IgD-negative memory B cell (primary cell): ENCODE measurements around the gene EPPIN. TPM values are rescaled to one million over a fixed set of nuclear protein-coding genes. Genes with fewer than 3 reads are reported as not detected.
"Not testable (repeated sequence)": the region's sequence is repeated elsewhere in the genome, so short reads cannot be mapped to it uniquely, and the experiment has no call there.

ENCODE experiments used
- H3K27ac Mint-ChIP-seq, 3 donors: one replicate each; pipeline ENCODE4 v1.8.0; 2020 to 2022; ENCODE audit warnings: mild to moderate bottlenecking in 3 of 3, mixed read lengths in 3 of 3, moderate library complexity in 1 of 3
- H3K27me3 Mint-ChIP-seq: one replicate; pipeline ENCODE4 v1.8.0; 2021; ENCODE audit warnings: mixed read lengths
- H3K36me3 Mint-ChIP-seq: one replicate; pipeline ENCODE4 v1.8.0; 2020; ENCODE audit warnings: mild to moderate bottlenecking, mixed read lengths
- H3K4me1 Mint-ChIP-seq, 3 donors: one replicate each; pipeline ENCODE4 v1.8.0; 2020 to 2022; ENCODE audit warnings: mixed read lengths in 3 of 3, mild to moderate bottlenecking in 1 of 3
- H3K4me3 Mint-ChIP-seq, 4 donors: one replicate each; pipeline ENCODE4 v1.8.0; 2020 to 2022; ENCODE audit warnings: mild to moderate bottlenecking in 4 of 4, mixed read lengths in 4 of 4, moderate library complexity in 3 of 4
- H3K9me3 Mint-ChIP-seq, 3 donors: one replicate each; pipeline ENCODE4 v1.8.0; 2020 to 2021; ENCODE audit warnings: mixed read lengths in 3 of 3, mild to moderate bottlenecking in 1 of 3
- polyA plus RNA-seq: library from polyadenylated mRNA; unstranded; fragments of 300-500 nt; fragmentation: Illumina TruSeq; gene quantifications from one replicate; pipeline ENCODE4 v1.2.3, GENCODE V29; 2021

EPPIN gene
- not detected for polyA plus RNA-seq

DNA sequence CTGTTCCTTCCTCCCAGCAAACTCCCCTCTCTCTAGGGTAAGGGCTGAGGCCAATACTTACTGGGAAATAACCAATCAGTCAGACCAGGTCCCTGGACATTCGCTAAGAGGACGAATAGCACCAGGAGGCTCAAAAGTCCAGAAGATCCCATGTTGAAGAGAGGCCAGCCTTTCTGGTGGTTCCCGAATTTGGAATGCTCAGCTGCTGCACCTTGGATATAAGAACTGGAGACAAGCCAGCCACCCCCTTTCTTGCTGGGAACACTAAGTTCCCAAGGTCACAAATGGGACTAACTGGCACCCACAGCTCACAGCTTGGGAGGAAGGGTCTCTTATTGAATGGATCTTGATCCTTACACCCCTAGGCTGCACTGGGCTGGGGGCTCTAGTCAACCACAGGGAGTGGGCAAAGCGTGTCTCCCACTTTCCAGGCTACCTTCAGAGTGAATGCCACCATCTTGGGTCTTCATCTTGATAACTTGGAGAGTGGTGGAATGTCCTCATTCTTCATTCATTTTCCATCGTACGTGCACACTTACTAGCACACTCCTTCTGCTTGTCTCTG, at the start of gene EPPIN:
Gene EPPIN, minus strand, starts transcription at position 196 of the 565 bp plus-strand sequence. Its CDS starts 44 bp downstream, at position 152.
- peaks cover 3 to 7% (median 5%) of the 10 kb centered on the region in 3 donors for H3K9me3 Mint-ChIP-seq
- H3K4me1 Mint-ChIP-seq, result no peaks in the 10 kb centered on the region
- H3K27ac Mint-ChIP-seq, result no peak within 1 kb of the TSS
- no peaks in the 10 kb centered on the region for H3K36me3 Mint-ChIP-seq
- H3K27me3 Mint-ChIP-seq, result peaks cover 33% of the 10 kb centered on the region
- no peak within 1 kb of the TSS for H3K4me3 Mint-ChIP-seq

DNA sequence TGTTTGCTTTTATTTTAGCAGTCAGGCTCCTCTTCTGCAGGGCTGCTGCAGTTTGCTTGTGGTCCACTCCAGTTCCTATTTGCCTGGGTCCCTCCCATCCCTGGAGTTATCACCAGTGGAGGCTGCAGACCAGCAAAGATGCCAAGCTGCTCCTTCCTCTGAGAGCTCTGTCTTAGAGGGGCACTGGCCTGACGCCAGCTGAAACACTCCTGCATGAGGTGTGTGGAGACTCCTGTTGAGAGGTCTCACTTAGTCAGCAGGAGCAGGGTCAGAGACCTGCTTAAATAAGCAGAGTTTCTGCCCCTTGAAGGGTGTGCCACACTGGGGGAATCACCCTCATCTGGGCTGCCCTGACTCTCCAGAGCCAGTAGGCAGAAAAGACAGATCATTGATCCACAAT, 48.0 kb upstream of the EPPIN start:
- Mint-ChIP-seq H3K4me1 (peaks cover 0 to 1% (median 1%) of the 10 kb centered on the region in 3 donors), H3K36me3 (no peaks in the 10 kb centered on the region), H3K27ac (no peak overlapping the region), H3K9me3 (no peaks in the 10 kb centered on the region), H3K4me3 (no peak overlapping the region), H3K27me3 (peaks cover 12% of the 10 kb centered on the region)

DNA sequence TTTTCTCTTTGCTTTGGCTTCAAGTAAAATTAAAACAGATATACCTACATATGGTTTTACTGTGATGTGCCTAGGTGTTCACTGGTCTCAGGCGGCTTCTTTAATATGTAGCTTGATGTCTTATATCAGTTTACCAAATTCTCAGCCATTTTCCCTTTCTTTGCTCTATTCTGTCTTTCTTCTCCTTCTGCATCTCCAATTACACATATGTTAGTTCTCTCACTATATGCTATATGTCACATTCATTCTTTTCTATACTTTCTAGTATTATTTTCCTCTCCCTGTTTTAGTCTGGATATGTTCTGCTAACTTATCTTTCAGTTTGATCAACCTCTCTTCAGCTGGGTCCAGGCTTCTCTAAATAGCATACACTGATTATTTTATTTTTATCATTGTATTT, 46.3 kb upstream of the EPPIN start:
- Mint-ChIP-seq H3K27ac (no peak overlapping the region), H3K9me3 (no peaks in the 10 kb centered on the region), H3K4me1 (peaks cover 0 to 1% (median 1%) of the 10 kb centered on the region in 3 donors), H3K4me3 (no peak overlapping the region), H3K27me3 (peaks cover 8% of the 10 kb centered on the region), H3K36me3 (no peaks in the 10 kb centered on the region)

DNA sequence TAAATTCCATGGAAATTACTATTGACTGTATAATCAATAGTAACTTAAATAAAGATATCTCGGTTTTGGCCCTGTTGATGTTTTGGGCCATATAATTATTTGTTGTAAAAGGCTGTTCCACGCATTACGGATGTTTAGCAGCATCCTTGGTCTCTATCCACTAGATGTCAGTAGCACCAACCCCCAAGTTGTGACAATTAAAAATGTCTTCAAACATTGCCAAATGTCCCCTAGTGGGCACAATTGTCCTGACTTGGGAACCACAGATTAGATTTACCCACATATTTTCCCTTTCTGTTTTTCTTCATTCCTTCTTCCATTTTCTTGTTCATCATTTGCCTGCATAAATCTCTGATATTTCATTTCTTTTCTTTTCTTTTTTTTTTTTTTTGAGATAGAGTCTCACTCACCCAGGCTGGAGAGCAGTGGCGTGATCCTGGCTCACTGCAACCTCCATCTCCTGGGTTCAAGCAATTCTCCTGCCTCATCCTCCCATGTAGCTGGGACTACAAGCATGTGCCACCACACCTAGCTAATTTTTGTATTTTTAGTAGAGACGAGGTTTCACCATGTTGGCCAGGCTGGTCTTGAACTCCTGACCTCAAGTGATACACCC, 45.5 kb upstream of the EPPIN start:
- Mint-ChIP-seq H3K27ac (no peak overlapping the region), H3K4me1 (peaks cover 0 to 1% (median 1%) of the 10 kb centered on the region in 3 donors), H3K9me3 (no peaks in the 10 kb centered on the region), H3K4me3 (no peak overlapping the region), H3K36me3 (no peaks in the 10 kb centered on the region), H3K27me3 (peaks cover 5% of the 10 kb centered on the region)

DNA sequence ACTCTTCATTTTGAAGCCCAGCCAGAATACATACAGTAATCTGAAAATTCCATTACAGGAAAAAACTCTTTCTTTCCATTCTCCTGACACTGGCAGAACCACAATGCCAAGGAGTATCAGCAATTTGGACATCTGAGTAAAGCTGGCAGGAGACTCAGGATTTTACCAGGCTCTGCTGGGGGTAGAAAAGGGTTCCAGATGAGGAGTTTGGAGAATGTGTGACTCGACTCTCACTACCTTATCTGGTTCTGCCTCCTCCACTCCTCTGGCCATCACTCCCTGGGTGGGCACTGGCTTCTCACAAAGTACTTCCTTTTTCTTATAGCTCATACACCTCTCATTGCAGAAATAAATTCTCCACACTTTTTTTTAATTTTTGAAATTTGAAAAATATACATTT, 42.5 kb upstream of the EPPIN start:
- H3K4me3 Mint-ChIP-seq, result no peak overlapping the region
- H3K27ac Mint-ChIP-seq, result no peak overlapping the region
- H3K27me3 Mint-ChIP-seq, result peaks cover 3% of the 10 kb centered on the region
- H3K36me3 Mint-ChIP-seq, result no peaks in the 10 kb centered on the region
- no peaks in the 10 kb centered on the region for H3K9me3 Mint-ChIP-seq
- H3K4me1 Mint-ChIP-seq, result peaks cover 0 to 1% (median 1%) of the 10 kb centered on the region in 3 donors

DNA sequence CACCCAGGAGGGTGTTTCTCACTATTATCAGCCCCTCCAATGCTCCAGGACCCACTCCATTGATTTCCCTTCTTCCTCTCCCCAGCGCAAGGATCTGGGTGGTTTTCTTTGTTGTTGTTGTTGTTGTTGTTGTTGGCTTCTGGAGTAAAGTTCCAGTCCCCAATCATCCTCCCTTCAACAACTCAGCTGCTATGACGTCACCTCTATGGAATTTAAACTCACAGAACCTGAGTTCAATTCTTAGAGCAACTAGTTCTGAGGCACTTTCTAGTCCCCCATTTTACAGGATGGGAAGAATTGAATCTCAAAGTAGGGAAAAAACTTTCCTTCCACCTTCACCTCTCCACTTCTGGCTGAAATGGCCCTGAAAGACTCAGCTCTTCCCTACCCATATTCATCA, 41.6 kb upstream of the EPPIN start:
- Mint-ChIP-seq H3K9me3 (no peaks in the 10 kb centered on the region), H3K27me3 (peaks cover 3% of the 10 kb centered on the region), H3K4me3 (no peak overlapping the region), H3K27ac (no peak overlapping the region), H3K36me3 (no peaks in the 10 kb centered on the region), H3K4me1 (peaks cover 0 to 1% (median 1%) of the 10 kb centered on the region in 3 donors)

DNA sequence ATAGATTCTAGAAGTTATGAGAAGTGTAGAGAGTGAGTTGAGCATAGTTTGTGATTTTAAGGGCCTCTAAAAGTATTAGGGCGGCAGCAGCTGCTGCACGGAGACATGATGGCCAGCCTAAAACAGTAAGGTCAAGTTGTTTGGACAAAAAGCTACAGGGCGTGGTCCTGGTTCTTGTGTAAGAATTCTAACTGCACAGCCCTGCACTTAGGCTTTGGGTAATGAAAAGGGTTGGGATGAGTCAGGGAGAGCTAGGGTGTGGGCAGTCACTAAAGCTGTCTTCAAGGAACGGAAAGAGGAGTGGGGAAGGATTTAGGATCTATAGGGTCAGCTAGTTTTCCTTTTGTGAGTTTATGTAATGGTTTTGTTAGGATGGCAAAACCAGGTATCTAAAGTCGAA, 38.8 kb upstream of the EPPIN start:
- not testable (repeated sequence) for H3K4me3 Mint-ChIP-seq, H3K27ac Mint-ChIP-seq, H3K27me3 Mint-ChIP-seq, H3K4me1 Mint-ChIP-seq, H3K9me3 Mint-ChIP-seq, H3K36me3 Mint-ChIP-seq

DNA sequence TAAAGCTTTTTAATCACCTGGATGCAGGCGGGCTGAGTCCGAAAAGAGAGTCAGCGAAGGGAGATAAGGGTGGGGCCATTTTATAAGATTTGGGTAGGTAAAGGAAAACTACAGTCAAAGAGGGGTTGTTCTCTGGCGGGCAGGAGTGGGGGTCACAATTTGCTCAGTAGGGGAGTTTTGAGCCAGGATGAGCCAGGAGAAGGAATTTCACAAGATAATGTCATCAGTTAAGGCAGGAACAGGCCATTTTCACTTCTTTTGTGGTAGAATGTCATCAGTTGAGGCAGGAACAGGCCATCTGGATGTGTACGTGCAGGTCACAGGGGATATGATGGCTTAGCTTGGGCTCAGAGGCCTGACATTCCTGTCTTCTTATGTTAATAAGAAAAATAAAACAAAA, 37.1 kb upstream of the EPPIN start:
- not testable (repeated sequence) for H3K27me3 Mint-ChIP-seq, H3K4me3 Mint-ChIP-seq, H3K9me3 Mint-ChIP-seq, H3K4me1 Mint-ChIP-seq, H3K36me3 Mint-ChIP-seq, H3K27ac Mint-ChIP-seq

DNA sequence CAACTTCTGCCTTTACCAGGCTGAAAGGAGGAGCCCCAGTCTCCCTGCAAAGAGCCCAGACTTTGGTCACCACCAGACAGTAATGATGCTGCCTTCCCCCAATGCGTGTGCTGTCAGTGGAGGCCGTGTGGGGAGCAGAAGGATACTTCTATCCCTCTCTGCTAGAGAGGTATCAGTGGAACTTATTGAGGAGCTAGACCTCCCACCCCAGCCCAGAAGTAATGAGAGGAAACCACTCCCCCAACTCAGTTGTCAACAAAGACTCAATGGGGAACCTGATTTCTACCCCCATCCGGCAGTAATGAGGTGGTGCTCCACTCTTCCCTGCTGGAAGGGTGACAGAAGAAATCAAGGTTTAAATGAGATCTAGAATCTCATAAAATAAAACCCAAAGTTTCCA, 36.3 kb upstream of the EPPIN start:
- Mint-ChIP-seq H3K27me3 (peaks cover 1% of the 10 kb centered on the region), H3K4me1 (no peaks in the 10 kb centered on the region), H3K36me3 (no peaks in the 10 kb centered on the region), H3K27ac (no peak overlapping the region), H3K4me3 (no peak overlapping the region), H3K9me3 (no peaks in the 10 kb centered on the region)

DNA sequence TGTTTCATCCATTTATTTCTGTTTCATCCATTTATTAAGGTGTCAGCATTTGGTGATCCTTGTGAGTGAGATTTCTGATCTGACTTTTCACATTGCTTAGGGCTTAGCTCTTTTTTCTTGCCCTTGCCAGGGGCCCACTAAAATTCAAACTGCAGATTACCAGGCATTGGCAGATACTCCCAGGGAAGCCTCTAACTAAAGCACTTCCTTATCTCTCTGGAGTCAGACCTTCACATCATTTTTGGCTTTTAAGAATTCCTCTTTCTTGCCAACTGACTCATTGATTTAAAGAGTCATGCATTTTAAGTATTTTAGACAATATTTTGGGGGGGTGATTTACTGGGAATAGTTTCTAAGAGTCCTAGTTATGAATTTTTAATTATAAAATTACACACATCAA, 34.5 kb upstream of the EPPIN start:
- Mint-ChIP-seq H3K27me3 (peaks cover 3% of the 10 kb centered on the region), H3K36me3 (no peaks in the 10 kb centered on the region), H3K4me3 (no peak overlapping the region), H3K4me1 (no peaks in the 10 kb centered on the region), H3K9me3 (no peaks in the 10 kb centered on the region), H3K27ac (no peak overlapping the region)

DNA sequence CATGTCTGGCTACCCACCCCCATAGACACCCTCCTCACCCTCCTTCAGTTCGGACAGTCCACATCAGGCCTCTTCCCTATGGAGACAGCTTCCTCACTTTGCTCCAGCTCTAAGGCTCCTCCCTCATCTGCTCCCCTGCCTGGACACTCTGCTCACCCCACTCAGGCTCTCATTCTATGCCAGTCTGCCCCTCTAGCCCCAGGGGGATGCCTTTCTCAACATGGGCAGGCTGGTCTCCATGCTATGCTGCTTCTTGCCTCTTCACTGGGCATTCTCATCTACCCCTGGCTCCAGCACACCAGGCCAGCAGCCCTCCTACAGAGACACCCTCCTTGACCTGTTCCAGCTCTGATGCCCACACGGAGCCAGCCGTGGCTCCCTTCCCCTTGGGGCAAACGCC, 32.0 kb upstream of the EPPIN start, which contains the start of gene WFDC8:
Gene WFDC8, minus strand, starts transcription at position 101 of the 400 bp plus-strand sequence. Its CDS starts 37 bp downstream, at position 64.
- Mint-ChIP-seq H3K4me1 (no peaks in the 10 kb centered on the region), H3K36me3 (no peaks in the 10 kb centered on the region), H3K4me3 (no peak within 1 kb of the TSS), H3K27me3 (peaks cover 3% of the 10 kb centered on the region), H3K9me3 (no peaks in the 10 kb centered on the region), H3K27ac (no peak within 1 kb of the TSS)

DNA sequence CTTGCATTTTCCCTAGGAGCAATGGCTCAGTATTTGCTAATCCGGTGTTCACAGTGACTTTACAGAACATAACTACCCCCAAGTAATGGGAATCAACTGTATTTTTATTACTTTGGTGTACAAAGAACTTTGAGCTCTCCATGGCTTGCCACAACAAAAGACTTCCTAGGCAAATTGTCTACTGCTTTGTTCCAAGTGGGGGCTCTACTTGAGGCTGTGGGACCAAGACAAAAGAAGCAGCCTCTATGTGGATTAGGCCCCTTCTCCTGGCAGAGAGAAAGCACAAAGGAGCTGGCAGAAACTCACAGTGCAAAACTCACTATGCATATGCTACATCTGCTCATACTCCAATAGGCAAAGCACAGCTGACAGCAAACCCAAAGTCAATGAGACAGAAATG, 31.0 kb upstream of the EPPIN start:
- Mint-ChIP-seq H3K4me1 (no peaks in the 10 kb centered on the region), H3K27ac (no peak overlapping the region), H3K4me3 (no peak overlapping the region), H3K27me3 (peaks cover 6% of the 10 kb centered on the region), H3K36me3 (no peaks in the 10 kb centered on the region), H3K9me3 (no peaks in the 10 kb centered on the region)

DNA sequence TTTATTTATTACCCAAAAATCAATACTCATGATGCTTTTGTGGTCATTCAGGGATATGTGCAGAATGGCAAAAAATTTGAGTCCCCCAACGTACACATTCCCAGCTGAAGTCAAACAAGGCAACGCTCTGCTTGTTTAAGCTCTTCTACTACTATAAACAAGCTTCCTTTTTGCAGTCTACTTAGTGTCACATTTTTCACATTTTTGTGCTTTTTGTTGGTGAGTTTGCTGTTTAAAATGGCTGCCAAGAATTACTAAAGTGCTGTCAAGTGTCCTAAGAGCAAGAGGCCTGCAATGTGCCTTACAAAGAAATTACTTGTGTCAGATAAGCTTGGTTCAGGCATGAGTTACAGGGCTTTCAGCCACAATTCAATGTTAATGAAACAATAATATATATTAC, 29.8 kb upstream of the EPPIN start:
- Mint-ChIP-seq H3K27ac (no peak overlapping the region), H3K4me1 (no peaks in the 10 kb centered on the region), H3K9me3 (no peaks in the 10 kb centered on the region), H3K27me3 (peaks cover 6% of the 10 kb centered on the region), H3K36me3 (no peaks in the 10 kb centered on the region), H3K4me3 (no peak overlapping the region)

DNA sequence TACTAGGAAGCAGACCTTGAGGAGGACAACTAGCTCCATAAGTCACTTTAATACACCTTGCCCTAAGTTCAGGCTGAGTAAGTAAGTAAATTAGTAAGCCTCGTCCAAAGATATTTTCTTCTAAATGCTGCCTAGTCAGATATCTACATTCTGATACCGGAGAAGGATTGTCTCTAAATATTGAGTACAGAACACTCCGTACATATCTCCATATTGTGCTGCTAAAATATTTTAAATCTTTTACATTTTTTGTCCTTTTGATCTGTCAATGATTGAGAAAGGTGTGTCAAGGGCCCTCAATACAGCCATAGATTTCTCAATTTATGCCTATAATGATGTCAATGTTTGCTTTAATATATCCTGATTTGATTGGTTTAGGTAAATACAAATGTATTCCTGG, 28.7 kb upstream of the EPPIN start:
- Mint-ChIP-seq H3K4me1 (no peaks in the 10 kb centered on the region), H3K4me3 (no peak overlapping the region), H3K27me3 (peaks cover 8% of the 10 kb centered on the region), H3K9me3 (no peaks in the 10 kb centered on the region), H3K27ac (no peak overlapping the region), H3K36me3 (no peaks in the 10 kb centered on the region)

DNA sequence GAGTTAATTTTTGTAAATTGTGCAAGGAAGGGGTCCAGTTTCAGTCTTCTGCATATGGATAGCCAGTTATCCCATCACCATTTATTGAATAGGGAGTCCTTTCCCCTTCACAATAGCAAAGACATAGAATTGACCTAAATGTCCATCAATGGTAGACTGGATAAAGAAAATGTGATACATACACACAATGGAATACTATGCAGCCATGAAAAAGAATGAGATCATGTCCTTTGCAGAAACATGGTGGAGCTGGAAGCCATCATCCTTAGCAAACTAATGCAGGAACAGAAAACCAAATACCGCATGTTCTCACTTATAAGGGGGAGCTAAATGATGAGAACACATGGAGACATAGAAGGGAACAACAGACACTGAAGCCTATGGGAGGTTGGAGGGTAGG, 22.4 kb upstream of the EPPIN start:
- H3K27me3 Mint-ChIP-seq, H3K36me3 Mint-ChIP-seq: not testable (repeated sequence)

DNA sequence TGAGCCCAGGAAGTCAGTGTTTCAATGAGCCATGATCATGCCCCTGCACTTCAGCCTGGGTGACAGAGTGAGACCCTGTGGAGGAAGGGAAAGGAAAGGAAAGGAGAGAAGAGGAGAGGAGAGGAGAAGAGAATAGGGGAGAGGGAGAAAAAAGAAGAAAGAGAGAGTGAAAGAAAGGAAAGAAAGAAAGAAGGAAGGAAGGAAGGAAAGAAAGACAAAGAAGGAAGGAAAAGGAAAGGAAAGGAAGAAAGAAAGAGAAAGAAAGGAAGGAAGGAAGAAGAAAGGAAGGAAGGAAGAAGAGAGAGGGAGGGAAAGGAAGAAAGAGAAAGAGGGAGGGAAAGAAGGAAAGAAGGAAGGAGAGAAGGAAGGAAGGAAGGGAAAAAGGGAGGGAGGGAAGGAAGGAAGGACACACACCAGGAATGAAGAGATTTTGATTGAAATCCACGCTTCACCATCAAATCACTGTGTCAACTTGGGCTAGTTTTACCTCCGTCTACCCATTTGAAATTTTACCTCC, 17.6 kb upstream of the EPPIN start:
- no peak overlapping the region for H3K4me3 Mint-ChIP-seq
- H3K27ac Mint-ChIP-seq, result no peak overlapping the region
- H3K27me3 Mint-ChIP-seq, result peaks cover 6% of the 10 kb centered on the region
- peaks cover 1% of the 10 kb centered on the region for H3K36me3 Mint-ChIP-seq
- peaks cover 0 to 4% (median 2%) of the 10 kb centered on the region in 3 donors for H3K9me3 Mint-ChIP-seq
- H3K4me1 Mint-ChIP-seq, result no peaks in the 10 kb centered on the region

More for the DNA sequence above, 22.4 kb upstream of the EPPIN start:
- H3K4me3 Mint-ChIP-seq, H3K4me1 Mint-ChIP-seq, H3K9me3 Mint-ChIP-seq, H3K27ac Mint-ChIP-seq: not testable (repeated sequence)
